HEK293 (cell line): ENCODE results near the gene ABLIM3.

ENCODE experiments used
- CTCF ChIA-PET: fragments of 350-600 bp; formaldehyde crosslinking; extraction: SDS; loops from one replicate; lab custom pipeline; 2021; ENCODE audit warnings: antibody characterized with exemption; lab: Yijun Ruan, JAX
- POLR2A ChIA-PET: fragments of 300-600 bp; formaldehyde crosslinking; extraction: SDS; loops from one replicate; lab custom pipeline; 2020; ENCODE audit warnings: antibody characterized with exemption, inconsistent platforms; lab: Yijun Ruan, JAX
- H3K27ac ChIP-seq: fragments of 200-500 bp; sonication (Bioruptor generic); 2 replicates; pipeline ENCODE4 v1.5.1; 2014; ENCODE audit warnings: low read depth, low read length, control low read depth, inconsistent platforms; ENCODE audit errors: extremely low read depth
- H3K36me3 ChIP-seq, 2 experiments: fragments of 200-500 bp in 1 of 2; sonication (Bioruptor generic) in 1 of 2; 1 replicate in 1 of 2; 2 replicates in 1 of 2; pipeline ENCODE4 v1.5.1; 2014 to 2017; ENCODE audit warnings: inconsistent platforms in 2 of 2, low read length in 2 of 2; ENCODE audit not compliant: control insufficient read depth in 2 of 2, insufficient read depth in 1 of 2
- H3K4me1 ChIP-seq: fragments of 200-500 bp; sonication (Bioruptor generic); 2 replicates; pipeline ENCODE4 v1.5.1; 2014; ENCODE audit warnings: mild to moderate bottlenecking, low read length, inconsistent platforms; ENCODE audit not compliant: control insufficient read depth, insufficient read depth
- H3K4me3 ChIP-seq: 2 replicates; pipeline ENCODE4 v1.5.1; 2011; ENCODE audit warnings: low read depth, mild to moderate bottlenecking, control low read depth, low read length, moderate library complexity
- H3K9me3 ChIP-seq: fragments of 200-500 bp; sonication (Bioruptor generic); 2 replicates; pipeline ENCODE4 v1.5.1; 2014; ENCODE audit warnings: low read depth, low read length, inconsistent platforms; ENCODE audit not compliant: control insufficient read depth, insufficient read depth
- REST ChIP-seq: fragments of 450-650 bp; formaldehyde crosslinking; IDR thresholded peaks from 2 replicates; pipeline ENCODE4 v1.5.1; 2016; ENCODE audit warnings: missing biosample characterization, missing genetic modification characterization
- SETDB1 ChIP-seq: IDR thresholded peaks from one replicate; pipeline ENCODE4 v1.6.1; 2017; ENCODE audit warnings: mild to moderate bottlenecking, low read length, moderate library complexity, mixed read lengths; ENCODE audit not compliant: insufficient read length
- TRIM28 ChIP-seq: IDR thresholded peaks from 2 replicates; pipeline ENCODE4 v1.6.1; 2011; ENCODE audit warnings: low read length, control low read depth, borderline replicate concordance
- ZBTB11 ChIP-seq: fragments of 450-650 bp; formaldehyde crosslinking; conservative IDR thresholded peaks from 2 replicates; pipeline ENCODE4 v1.5.1; 2016; ENCODE audit warnings: low read depth, missing biosample characterization, missing genetic modification characterization
- ZBTB26 ChIP-seq: fragments of 450-650 bp; formaldehyde crosslinking; optimal IDR thresholded peaks from 2 replicates; pipeline ENCODE3; 2016; ENCODE audit warnings: missing biosample characterization, mild to moderate bottlenecking, missing genetic modification characterization
- ZNF114 ChIP-seq: fragments of 450-650 bp; formaldehyde crosslinking; IDR thresholded peaks from 2 replicates; pipeline ENCODE4 v1.5.0; 2017; ENCODE audit warnings: missing biosample characterization, missing genetic modification characterization
- ZNF174 ChIP-seq: fragments of 450-650 bp; formaldehyde crosslinking; IDR thresholded peaks from 2 replicates; pipeline ENCODE4 v1.5.0; 2017; ENCODE audit warnings: missing biosample characterization, mild to moderate bottlenecking, missing genetic modification characterization
- ZNF433 ChIP-seq: fragments of 450-650 bp; formaldehyde crosslinking; IDR thresholded peaks from 2 replicates; pipeline ENCODE4 v1.5.1; 2016; ENCODE audit warnings: missing biosample characterization, missing genetic modification characterization, low read depth
- ZNF518A ChIP-seq: fragments of 450-650 bp; formaldehyde crosslinking; conservative IDR thresholded peaks from 2 replicates; pipeline ENCODE4 v1.5.1; 2016; ENCODE audit warnings: low read depth, missing biosample characterization, missing genetic modification characterization
- ZNF654 ChIP-seq: fragments of 450-650 bp; formaldehyde crosslinking; IDR thresholded peaks from 2 replicates; pipeline ENCODE4 v1.5.1; 2016; ENCODE audit warnings: low read depth, missing biosample characterization, missing genetic modification characterization

Gene ABLIM3

GRCh38 chr5:149228618-149229297 is 87.5 kb downstream of the ABLIM3 start:
- H3K4me1 ChIP-seq, result 0 out of 2 replicates have a peak, but pooled peaks cover 3% of the 10 kb centered on the region
- H3K4me3 ChIP-seq, result no peak overlapping the region
- no peaks in the 10 kb centered on the region for H3K9me3 ChIP-seq
- POLR2A ChIA-PET, result no interaction called here
- no peaks in the 10 kb centered on the region for H3K36me3 ChIP-seq
- TF ChIP-seq ZNF654 (tag by site-specific recombination), result 0 out of 2 replicates have a peak, but pooled peaks have one; percentile 21
- TF ChIP-seq ZNF518A (tag by site-specific recombination), result no peak; the same call in 1 of the 2 replicates
- no peak for TF ChIP-seq ZNF114 (tag by site-specific recombination)
- TF ChIP-seq ZNF433 (tag by site-specific recombination), result no peak
- TF ChIP-seq TRIM28, result 0 out of 2 replicates have a peak, but pooled peaks have one; percentile 22
- peak; percentile 86 for TF ChIP-seq REST (tag by site-specific recombination)
- no peak for TF ChIP-seq SETDB1
- TF ChIP-seq ZNF174 (tag by site-specific recombination), result no peak
- peak; percentile 41; the same call in 1 of the 2 replicates for TF ChIP-seq ZBTB11 (tag by site-specific recombination)
- no peak for TF ChIP-seq ZBTB26 (tag by site-specific recombination)
- CTCF ChIA-PET, result interaction anchor here (0.7 to 2.6 kb wide), 17 partner anchors 8 to 489 kb away, joined by 3 to 12 read pairs (median 4); partner anchors contain the start of gene ABLIM3
- no peak overlapping the region for H3K27ac ChIP-seq
